IPS-18c (cell line): ENCODE measurements around the gene LFNG.
"Not testable (repeated sequence)": the region's sequence is repeated elsewhere in the genome, so short reads cannot be mapped to it uniquely, and the experiment has no call there.

Experiments used
- H3K4me3 ChIP-seq: 2 replicates; pipeline ENCODE4 v1.7.0; 2013; ENCODE audit warnings: low read depth, mild to moderate bottlenecking, low read length, moderate library complexity; ENCODE audit not compliant: insufficient read depth
- H3K9me3 ChIP-seq: one replicate; pipeline ENCODE4 v1.6.1; 2013; ENCODE audit warnings: mild to moderate bottlenecking, low read length, moderate library complexity; ENCODE audit not compliant: control insufficient read depth, insufficient read depth

Gene LFNG

GRCh38 chr7:2530994-2531795 lies 11.6 kb downstream of the LFNG start:
- H3K9me3 ChIP-seq, H3K4me3 ChIP-seq: not testable (repeated sequence)

GRCh38 chr7:2531796-2532110 lies 12.2 kb downstream of the LFNG start:
- H3K9me3 ChIP-seq, H3K4me3 ChIP-seq: not testable (repeated sequence)

GRCh38 chr7:2532199-2532772 lies 12.7 kb downstream of the LFNG start:
- not testable (repeated sequence) for H3K9me3 ChIP-seq

GRCh38 chr7:2532816-2533215 lies 13.2 kb downstream of the LFNG start:
- not testable (repeated sequence) for H3K9me3 ChIP-seq, H3K4me3 ChIP-seq

More at GRCh38 chr7:2532199-2532772, 12.7 kb downstream of the LFNG start:
- H3K4me3 ChIP-seq: not testable (repeated sequence)

GRCh38 chr7:2533566-2533965 lies 14.0 kb downstream of the LFNG start:
- not testable (repeated sequence) for H3K9me3 ChIP-seq, H3K4me3 ChIP-seq

- H3K9me3 ChIP-seq: not testable (repeated sequence)
Observed at GRCh38 chr7:2534214-2534613, 14.6 kb downstream of the LFNG start.

GRCh38 chr7:2535872-2536627 lies 16.5 kb downstream of the LFNG start:
- not testable (repeated sequence) for H3K4me3 ChIP-seq, H3K9me3 ChIP-seq

More at GRCh38 chr7:2534214-2534613, 14.6 kb downstream of the LFNG start:
- not testable (repeated sequence) for H3K4me3 ChIP-seq

GRCh38 chr7:2537981-2538851 lies 18.6 kb downstream of the LFNG start:
- Histone ChIP-seq H3K9me3 (peaks cover 2% of the 10 kb centered on the region), H3K4me3 (no peak overlapping the region)

GRCh38 chr7:2539031-2539911 lies 19.7 kb downstream of the LFNG start:
- Histone ChIP-seq H3K9me3 (peaks cover 2% of the 10 kb centered on the region), H3K4me3 (no peak overlapping the region)

GRCh38 chr7:2540133-2540532 lies 20.6 kb downstream of the LFNG start:
- peaks cover 2% of the 10 kb centered on the region for H3K9me3 ChIP-seq
- H3K4me3 ChIP-seq: no peak overlapping the region

GRCh38 chr7:2540641-2541051 lies 21.1 kb downstream of the LFNG start:
- no peak overlapping the region for H3K4me3 ChIP-seq
- H3K9me3 ChIP-seq: peaks cover 2% of the 10 kb centered on the region

- peaks cover 2% of the 10 kb centered on the region for H3K9me3 ChIP-seq
- H3K4me3 ChIP-seq: no peak overlapping the region
Observed at GRCh38 chr7:2541291-2542010, 21.9 kb downstream of the LFNG start.

- peaks cover 2% of the 10 kb centered on the region for H3K9me3 ChIP-seq
- no peak overlapping the region for H3K4me3 ChIP-seq
Observed at GRCh38 chr7:2542011-2542915, 22.7 kb downstream of the LFNG start.

- Histone ChIP-seq H3K4me3 (no peak overlapping the region), H3K9me3 (peaks cover 2% of the 10 kb centered on the region)
Observed at GRCh38 chr7:2542916-2543871, 23.6 kb downstream of the LFNG start.
